ACC112 (cell line): ENCODE data around the gene PRRX1.
A peak's percentile ranks its signal among the peaks of the same experiment; 100 is the strongest.

Experiments
- H2AFZ ChIP-seq: fragments of 200-600 bp; sonication (generic); one replicate; pipeline ENCODE4 v1.6.0; 2017; ENCODE audit warnings: antibody characterized with exemption, low read length; ENCODE audit not compliant: unreplicated experiment
- H3K27ac ChIP-seq: fragments of 200-600 bp; sonication (generic); 2 replicates; pipeline ENCODE4 v1.5.1; 2014; ENCODE audit warnings: low read depth, mild to moderate bottlenecking, antibody characterized with exemption, low read length, moderate library complexity
- H3K27me3 ChIP-seq: fragments of 200-600 bp; sonication (generic); 2 replicates; pipeline ENCODE4 v1.6.1; 2014; ENCODE audit warnings: mild to moderate bottlenecking, antibody characterized with exemption, low read length, moderate library complexity, mixed read lengths; ENCODE audit not compliant: insufficient read depth
- H3K36me3 ChIP-seq: fragments of 200-600 bp; sonication (generic); 2 replicates; pipeline ENCODE4 v1.6.1; 2016; ENCODE audit warnings: mild to moderate bottlenecking, antibody characterized with exemption, low read length, moderate library complexity, mixed read lengths; ENCODE audit not compliant: insufficient read depth
- H3K4me1 ChIP-seq: fragments of 200-600 bp; sonication (generic); one replicate; pipeline ENCODE4 v1.6.1; 2016; ENCODE audit warnings: low read length, mixed read lengths; ENCODE audit not compliant: insufficient read depth, unreplicated experiment, control insufficient read depth
- H3K4me3 ChIP-seq: fragments of 200-600 bp; sonication (generic); 2 replicates; pipeline ENCODE4 v1.5.1; 2014; ENCODE audit warnings: mild to moderate bottlenecking, low read depth, low read length
- H3K79me2 ChIP-seq: fragments of 200-600 bp; sonication (generic); one replicate; pipeline ENCODE4 v1.6.0; 2016; ENCODE audit warnings: low read length; ENCODE audit not compliant: control insufficient read depth, unreplicated experiment, insufficient read depth

Gene PRRX1

GRCh38 chr1:170723518-170723917 lies 59.6 kb downstream of the PRRX1 start:
- H3K27me3 ChIP-seq: no peaks in the 10 kb centered on the region
- H3K36me3 ChIP-seq: peaks cover 78% of the 10 kb centered on the region
- H3K4me1 ChIP-seq: peaks cover 11% of the 10 kb centered on the region
- peaks cover 3% of the 10 kb centered on the region for H3K79me2 ChIP-seq
- no peak overlapping the region for H3K27ac ChIP-seq
- no peak overlapping the region for H3K4me3 ChIP-seq
- H2AFZ ChIP-seq: no peak overlapping the region

GRCh38 chr1:170725326-170725725 lies 61.4 kb downstream of the PRRX1 start:
- H3K27me3 ChIP-seq: no peaks in the 10 kb centered on the region

GRCh38 chr1:170727963-170728362 lies 64.0 kb downstream of the PRRX1 start:
- Histone ChIP-seq H3K27ac (no peak overlapping the region), H3K79me2 (no peaks in the 10 kb centered on the region)

More at GRCh38 chr1:170725326-170725725, 61.4 kb downstream of the PRRX1 start:
- H3K4me3 ChIP-seq: no peak overlapping the region
- H3K27ac ChIP-seq: no peak overlapping the region
- no peaks in the 10 kb centered on the region for H3K79me2 ChIP-seq
- H3K36me3 ChIP-seq: peaks cover 68% of the 10 kb centered on the region
- peaks cover 28% of the 10 kb centered on the region for H3K4me1 ChIP-seq
- H2AFZ ChIP-seq: no peak overlapping the region

GRCh38 chr1:170729225-170730002 lies 65.5 kb downstream of the PRRX1 start:
- H3K36me3 ChIP-seq: peaks cover 56% of the 10 kb centered on the region
- peaks cover 45% of the 10 kb centered on the region for H3K4me1 ChIP-seq
- no peaks in the 10 kb centered on the region for H3K27me3 ChIP-seq
- peak overlapping the region; percentile 41 for H3K27ac ChIP-seq
- H3K79me2 ChIP-seq: no peaks in the 10 kb centered on the region
- no peak overlapping the region for H3K4me3 ChIP-seq
- H2AFZ ChIP-seq: no peak overlapping the region

More at GRCh38 chr1:170727963-170728362, 64.0 kb downstream of the PRRX1 start:
- H3K27me3 ChIP-seq: no peaks in the 10 kb centered on the region
- peaks cover 67% of the 10 kb centered on the region for H3K36me3 ChIP-seq
- peaks cover 37% of the 10 kb centered on the region for H3K4me1 ChIP-seq
- H2AFZ ChIP-seq: no peak overlapping the region
- H3K4me3 ChIP-seq: no peak overlapping the region

GRCh38 chr1:170730014-170730413 lies 66.1 kb downstream of the PRRX1 start:
- Histone ChIP-seq H3K36me3 (peaks cover 54% of the 10 kb centered on the region), H3K4me1 (peaks cover 51% of the 10 kb centered on the region), H3K27ac (peak overlapping the region; percentile 3), H3K4me3 (no peak overlapping the region), H3K79me2 (no peaks in the 10 kb centered on the region), H3K27me3 (no peaks in the 10 kb centered on the region), H2AFZ (no peak overlapping the region)

- peaks cover 55% of the 10 kb centered on the region for H3K36me3 ChIP-seq
Observed at GRCh38 chr1:170730438-170730837, 66.5 kb downstream of the PRRX1 start.

GRCh38 chr1:170731566-170732251 lies 67.8 kb downstream of the PRRX1 start:
- Histone ChIP-seq H3K4me3 (no peak overlapping the region), H3K79me2 (no peaks in the 10 kb centered on the region), H3K27ac (peak overlapping the region; percentile 4; the same call in 1 of the 2 replicates), H3K27me3 (no peaks in the 10 kb centered on the region), H2AFZ (no peak overlapping the region), H3K36me3 (peaks cover 54% of the 10 kb centered on the region), H3K4me1 (peaks cover 53% of the 10 kb centered on the region)

More at GRCh38 chr1:170730438-170730837, 66.5 kb downstream of the PRRX1 start:
- peak overlapping the region; percentile 3; the same call in 1 of the 2 replicates for H3K27ac ChIP-seq
- no peak overlapping the region for H3K4me3 ChIP-seq
- peaks cover 53% of the 10 kb centered on the region for H3K4me1 ChIP-seq
- no peaks in the 10 kb centered on the region for H3K79me2 ChIP-seq
- H2AFZ ChIP-seq: no peak overlapping the region
- no peaks in the 10 kb centered on the region for H3K27me3 ChIP-seq

GRCh38 chr1:170732252-170732588 lies 68.3 kb downstream of the PRRX1 start:
- peaks cover 53% of the 10 kb centered on the region for H3K4me1 ChIP-seq
- peak overlapping the region; percentile 4; the same call in 1 of the 2 replicates for H3K27ac ChIP-seq
- H3K79me2 ChIP-seq: no peaks in the 10 kb centered on the region
- H3K4me3 ChIP-seq: no peak overlapping the region
- H3K36me3 ChIP-seq: peaks cover 54% of the 10 kb centered on the region
- H3K27me3 ChIP-seq: no peaks in the 10 kb centered on the region
- no peak overlapping the region for H2AFZ ChIP-seq

- peak overlapping the region; percentile 19 for H3K27ac ChIP-seq
- peaks cover 63% of the 10 kb centered on the region for H3K36me3 ChIP-seq
- peaks cover 37% of the 10 kb centered on the region for H3K4me1 ChIP-seq
- H3K4me3 ChIP-seq: no peak overlapping the region
- H3K79me2 ChIP-seq: no peaks in the 10 kb centered on the region
- H3K27me3 ChIP-seq: no peaks in the 10 kb centered on the region
- H2AFZ ChIP-seq: no peak overlapping the region
Observed at GRCh38 chr1:170734412-170735175, 70.7 kb downstream of the PRRX1 start.

- Histone ChIP-seq H3K27ac (no peak overlapping the region), H3K79me2 (no peaks in the 10 kb centered on the region), H3K36me3 (peaks cover 57% of the 10 kb centered on the region), H3K27me3 (no peaks in the 10 kb centered on the region), H2AFZ (no peak overlapping the region), H3K4me3 (no peak overlapping the region), H3K4me1 (peaks cover 31% of the 10 kb centered on the region)
Observed at GRCh38 chr1:170735366-170736263, 71.7 kb downstream of the PRRX1 start.
